GOT3 (cell line): ENCODE results near the gene IRF2.

Experiments
- DNase-seq: peaks from one replicate; lab custom pipeline; 2025; ENCODE audit warnings: mixed read lengths; lab: John Stamatoyannopoulos, UW

Gene IRF2

GRCh38 chr4:184450743-184451535 is 23.4 kb downstream of the IRF2 start:
- no peak for DNase-seq

- no peak for DNase-seq
Observed at GRCh38 chr4:184450045-184450444, 24.3 kb downstream of the IRF2 start.

- DNase-seq = no peak
Observed at GRCh38 chr4:184448821-184449220, 25.5 kb downstream of the IRF2 start.

- no peak for DNase-seq
Observed at GRCh38 chr4:184448141-184448540, 26.2 kb downstream of the IRF2 start.

- DNase-seq = no peak
Observed at GRCh38 chr4:184447664-184448063, 26.7 kb downstream of the IRF2 start.

GRCh38 chr4:184446132-184446658 is 28.2 kb downstream of the IRF2 start:
- no peak for DNase-seq

GRCh38 chr4:184444953-184445309 is 29.4 kb downstream of the IRF2 start:
- no peak for DNase-seq

- no peak for DNase-seq
Observed at GRCh38 chr4:184444215-184444952, 30.0 kb downstream of the IRF2 start.

GRCh38 chr4:184443318-184443717 is 31.0 kb downstream of the IRF2 start:
- DNase-seq = no peak

- DNase-seq = no peak
Observed at GRCh38 chr4:184442314-184442635, 32.1 kb downstream of the IRF2 start.

GRCh38 chr4:184441461-184442313 is 32.7 kb downstream of the IRF2 start:
- DNase-seq = no peak

- no peak for DNase-seq
Observed at GRCh38 chr4:184440595-184441358, 33.6 kb downstream of the IRF2 start.

- no peak for DNase-seq
Observed at GRCh38 chr4:184439856-184440594, 34.3 kb downstream of the IRF2 start.

- DNase-seq = no peak
Observed at GRCh38 chr4:184439386-184439785, 35.0 kb downstream of the IRF2 start.

- DNase-seq = no peak
Observed at GRCh38 chr4:184438375-184438774, 36.0 kb downstream of the IRF2 start.

GRCh38 chr4:184437565-184438265 is 36.6 kb downstream of the IRF2 start:
- DNase-seq = no peak

- DNase-seq = no peak
Observed at GRCh38 chr4:184434501-184435066, 39.8 kb downstream of the IRF2 start.

- no peak for DNase-seq
Observed at GRCh38 chr4:184434021-184434420, 40.3 kb downstream of the IRF2 start.

- no peak for DNase-seq
Observed at GRCh38 chr4:184433258-184433892, 41.0 kb downstream of the IRF2 start.
